Activated CD4-positive, alpha-beta T cell treated with anti-CD3 and anti-CD28 coated beads for 4 hours (primary cell): Measurements from ENCODE around the gene LRRC8D.

Experiments
- DNase-seq, 2 donors: peaks; one replicate each; pipeline ENCODE4 v3.0.0-alpha.2; 2020

Gene LRRC8D

GRCh38 chr1:89898150-89898549 is 77.3 kb downstream of the LRRC8D start:
- no peak for DNase-seq

GRCh38 chr1:89898695-89899470 is 78.1 kb downstream of the LRRC8D start:
- DNase-seq, result no peak

DNA sequence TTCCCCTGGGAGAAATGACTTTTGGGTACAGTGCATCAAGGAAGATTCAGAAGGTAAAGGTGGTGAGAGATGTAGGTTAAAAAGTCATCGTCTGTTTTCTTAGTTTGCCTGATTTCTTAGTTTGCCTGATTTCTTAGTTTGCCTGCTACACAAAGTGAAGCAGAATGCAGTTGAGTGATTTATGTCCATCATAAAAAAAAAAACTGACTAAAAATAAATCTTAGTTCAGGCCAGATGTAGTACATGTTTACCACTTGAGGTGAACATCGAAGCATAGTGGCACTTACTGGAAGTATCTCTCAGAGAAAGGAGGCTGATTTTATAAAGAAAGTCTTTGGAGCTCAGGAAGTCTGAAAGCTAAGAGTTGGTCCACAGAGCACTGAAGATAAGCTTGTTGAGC is 79.5 kb downstream of the LRRC8D start:
- DNase-seq, result no peak

DNA sequence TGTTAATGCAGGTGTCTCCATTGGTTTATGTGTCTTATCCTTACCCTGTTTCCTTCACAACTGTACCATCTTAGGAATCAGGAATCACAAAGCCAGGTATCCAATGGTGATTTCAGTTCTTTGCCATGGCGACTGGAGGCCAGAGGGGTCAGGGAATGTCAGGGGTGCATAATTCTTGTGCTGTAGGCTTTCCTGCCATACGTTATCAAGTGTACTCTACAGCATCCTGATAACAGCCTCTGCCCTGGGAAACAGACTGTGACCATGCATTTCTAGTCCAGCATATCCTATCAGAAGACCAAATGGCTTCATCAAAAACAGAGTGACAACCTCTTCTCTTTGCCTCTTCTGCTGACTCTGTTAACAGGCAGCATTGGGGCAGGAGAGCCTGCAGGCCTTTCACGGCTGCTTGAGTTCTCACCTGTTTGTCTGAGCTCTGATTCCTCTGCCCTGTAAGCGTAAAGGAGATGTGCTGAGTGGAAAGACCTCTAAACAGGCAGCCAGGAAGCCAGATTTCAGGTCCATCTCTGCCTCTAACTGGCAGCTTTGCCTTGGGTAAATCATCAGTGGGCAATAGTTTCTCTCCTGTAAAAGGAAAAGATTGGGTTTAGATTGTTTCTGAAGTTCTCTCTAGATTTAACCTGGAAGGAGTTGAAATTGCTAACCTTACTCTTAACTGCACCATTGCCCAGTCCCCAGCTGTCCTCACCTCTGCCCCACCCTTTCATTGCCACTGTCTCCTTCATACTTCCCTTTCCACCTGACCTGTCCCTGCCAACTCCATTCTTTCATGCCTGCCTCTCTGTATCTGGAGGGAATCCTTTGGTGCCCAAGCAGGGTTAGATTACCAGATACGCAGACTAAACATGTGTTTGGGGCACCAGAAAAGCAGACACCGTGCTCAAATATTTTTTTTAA is 80.2 kb downstream of the LRRC8D start:
- DNase-seq, result no peak

- no peak for DNase-seq
Measured at GRCh38 chr1:89901957-89902669, 81.3 kb downstream of the LRRC8D start.

GRCh38 chr1:89903550-89903949 is 82.7 kb downstream of the LRRC8D start:
- no peak for DNase-seq

GRCh38 chr1:89904219-89904980 is 83.6 kb downstream of the LRRC8D start:
- no peak for DNase-seq

GRCh38 chr1:89905395-89906058 is 84.7 kb downstream of the LRRC8D start:
- DNase-seq, result no peak

- no peak for DNase-seq
Measured at GRCh38 chr1:89906088-89906487, 85.3 kb downstream of the LRRC8D start.

DNA sequence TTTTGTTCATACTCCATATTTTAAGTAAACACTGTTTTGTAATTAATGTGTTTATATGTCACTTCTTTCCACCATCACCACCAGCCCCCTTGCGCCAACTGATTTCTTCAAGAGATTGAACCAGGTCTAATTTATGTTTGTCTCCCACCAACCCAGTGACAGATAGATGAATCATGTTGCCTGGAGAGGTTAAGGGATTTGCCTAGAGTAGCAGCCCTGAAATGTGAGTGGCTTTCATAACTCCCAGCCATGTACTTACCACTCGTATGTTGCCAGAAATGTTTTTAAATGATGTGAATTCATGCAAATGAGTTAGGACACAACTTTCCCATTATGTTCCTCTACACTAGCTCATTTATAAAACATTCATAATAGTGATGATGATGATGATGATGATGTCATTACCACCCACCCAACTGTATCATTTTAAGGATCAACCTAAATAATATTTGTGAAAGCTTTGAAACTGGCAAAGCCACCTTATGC is 86.9 kb downstream of the LRRC8D start:
- DNase-seq, result no peak

GRCh38 chr1:89908273-89908671 is 87.4 kb downstream of the LRRC8D start:
- DNase-seq, result no peak

GRCh38 chr1:89908672-89909436 is 88.0 kb downstream of the LRRC8D start:
- DNase-seq, result no peak

DNA sequence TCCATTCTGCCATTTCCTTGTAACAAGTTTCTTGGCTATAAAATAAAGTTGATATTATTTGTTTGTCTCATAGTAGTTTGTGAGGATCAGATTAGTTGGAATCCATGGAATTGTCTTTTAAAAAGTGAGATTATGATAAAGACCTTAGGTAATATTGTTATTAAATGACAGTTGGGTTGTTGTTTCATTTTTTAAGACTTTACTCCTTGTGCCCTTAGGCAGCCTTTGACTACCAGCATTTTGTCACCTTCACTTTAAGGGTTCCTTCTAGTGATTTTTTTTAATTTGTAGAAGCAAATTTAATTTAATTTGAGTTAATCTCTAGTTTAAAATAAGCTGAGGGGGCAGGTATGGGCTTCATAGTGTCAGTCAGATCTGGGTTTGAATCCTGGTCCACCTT is 89.4 kb downstream of the LRRC8D start:
- DNase-seq, result no peak

- no peak for DNase-seq
Measured at GRCh38 chr1:89910780-89911179, 89.9 kb downstream of the LRRC8D start.

- DNase-seq, result no peak
Measured at GRCh38 chr1:89911191-89911991, 90.6 kb downstream of the LRRC8D start.

DNA sequence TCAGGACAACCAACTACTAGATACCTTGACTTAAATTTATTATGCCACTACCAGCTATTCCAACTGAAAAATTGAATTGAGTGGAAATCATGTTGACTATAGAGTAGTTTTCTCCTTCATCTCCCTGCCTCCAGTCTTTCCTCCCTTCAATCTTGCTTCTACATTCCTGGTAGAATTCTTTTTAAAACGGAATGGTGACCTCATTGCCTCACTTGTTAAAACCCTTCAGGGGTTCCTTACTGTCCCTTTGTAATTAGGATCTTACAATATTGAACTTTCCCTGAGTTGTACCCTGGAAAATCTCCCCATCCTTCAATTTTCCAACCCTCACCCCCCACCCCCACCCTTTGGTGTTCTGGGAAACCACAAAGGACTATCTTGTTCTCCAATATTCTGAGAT is 91.2 kb downstream of the LRRC8D start:
- no peak for DNase-seq

DNA sequence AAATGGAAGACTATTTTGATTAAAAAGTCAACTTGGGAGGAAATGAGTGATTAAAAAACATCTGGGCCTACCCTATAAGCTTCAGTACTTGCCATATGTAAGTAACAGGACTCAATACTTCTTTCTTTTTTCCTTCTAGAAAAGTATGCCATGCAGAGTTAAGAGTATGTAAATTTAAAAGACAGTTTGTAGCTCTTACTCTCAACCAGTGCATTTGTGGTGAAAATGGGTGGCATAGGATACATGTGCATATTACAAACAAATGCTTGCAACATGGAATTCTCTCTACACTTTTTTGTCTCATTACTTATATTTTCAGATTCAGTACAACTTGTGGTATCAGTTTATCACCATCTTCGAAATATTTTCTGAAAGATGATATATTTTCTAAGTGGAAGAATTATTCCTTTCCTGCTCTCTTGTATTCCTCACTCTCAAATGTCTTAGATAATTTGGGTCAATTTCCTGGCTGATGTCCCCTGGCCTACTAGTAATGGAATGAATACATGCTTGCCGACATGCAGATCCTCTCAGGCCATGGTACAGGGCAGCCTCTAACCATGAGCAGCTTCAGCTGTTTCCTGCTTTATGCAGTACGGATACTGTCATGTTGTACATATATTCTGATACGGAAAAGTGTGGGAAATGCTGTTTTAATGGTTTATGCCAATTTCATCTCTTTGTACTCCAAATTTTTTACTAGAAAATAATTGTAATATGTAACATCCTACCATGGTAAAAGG is 92.7 kb downstream of the LRRC8D start:
- DNase-seq, result no peak

DNA sequence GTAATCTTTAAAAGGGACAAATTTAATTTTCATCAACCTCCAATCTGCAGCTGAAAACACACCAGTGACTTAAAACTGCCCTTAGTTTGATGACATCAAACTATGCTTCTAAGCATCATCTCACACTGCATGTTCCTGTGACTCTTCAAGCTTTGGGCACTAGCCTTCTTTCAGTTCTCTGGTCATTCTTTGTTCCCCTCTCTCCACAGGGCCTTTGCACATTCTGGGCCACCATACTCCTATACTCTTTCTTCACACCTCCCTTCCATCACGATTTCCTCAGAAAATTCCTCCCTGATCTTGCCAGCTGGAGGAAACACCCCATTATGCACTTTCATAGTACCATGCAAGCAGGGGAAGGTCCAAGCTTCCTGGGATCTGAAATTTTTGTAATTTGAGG is 96.5 kb downstream of the LRRC8D start:
- DNase-seq, result no peak

GRCh38 chr1:89918127-89918793 is 97.4 kb downstream of the LRRC8D start:
- DNase-seq, result no peak
